NCI-H146 treated with DMSO at 0.1 percent for 48 hours (cell line): ENCODE data around the gene DSCAML1.
"Not testable (repeated sequence)": the region's sequence is repeated elsewhere in the genome, so short reads cannot be mapped to it uniquely, and the experiment has no call there.

ENCODE experiments used
- DNase-seq: peaks from one replicate; lab custom pipeline; 2025; ENCODE audit not compliant: unreplicated experiment; lab: John Stamatoyannopoulos, UW

The DSCAML1 gene

GRCh38 chr11:117819096-117820040 lies 22.4 kb upstream of the DSCAML1 start:
- peak; percentile 53 for DNase-seq

- no peak for DNase-seq
These were observed 21.2 kb upstream of the DSCAML1 start for GRCh38 chr11:117818041-117818873.

GRCh38 chr11:117817368-117818040 lies 20.5 kb upstream of the DSCAML1 start:
- DNase-seq = peak; percentile 64

- no peak for DNase-seq
These were observed 19.9 kb upstream of the DSCAML1 start for GRCh38 chr11:117816846-117817367.

GRCh38 chr11:117816151-117816741 lies 19.2 kb upstream of the DSCAML1 start:
- DNase-seq = peak; percentile 48

- DNase-seq = no peak
These were observed 18.3 kb upstream of the DSCAML1 start for GRCh38 chr11:117815262-117815803.

- peak; percentile 90 for DNase-seq
These were observed 17.8 kb upstream of the DSCAML1 start for GRCh38 chr11:117814766-117815261.

DNA sequence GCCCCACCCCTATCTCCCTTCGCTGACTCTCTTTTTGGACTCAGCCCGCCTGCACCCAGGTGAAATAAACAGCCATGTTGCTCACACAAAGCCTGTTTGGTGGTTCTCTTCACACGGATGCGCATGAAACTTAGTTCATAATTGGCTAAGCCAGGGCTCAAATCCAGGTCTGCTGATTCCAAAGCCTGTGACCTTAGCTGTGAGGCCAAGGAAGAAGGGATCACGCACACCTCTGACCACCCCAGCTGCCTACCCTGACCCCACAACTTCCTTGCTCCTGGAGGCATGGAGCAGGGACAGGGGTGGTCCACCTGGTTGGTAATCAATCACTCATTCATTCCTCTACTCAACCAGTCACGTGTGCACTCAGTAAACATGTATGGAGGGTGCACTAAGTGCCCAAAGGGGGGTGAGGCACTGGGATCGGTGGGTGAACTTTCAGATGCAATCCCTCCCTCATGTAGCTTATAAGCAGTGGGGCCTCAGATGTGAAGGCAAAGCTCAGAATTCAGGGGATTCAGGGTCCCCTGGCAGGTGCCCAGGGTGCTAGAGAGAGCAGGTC lies 17.3 kb upstream of the DSCAML1 start:
- no peak for DNase-seq

- not testable (repeated sequence) for DNase-seq
These were observed 13.0 kb upstream of the DSCAML1 start for GRCh38 chr11:117810056-117810451.

- peak; percentile 59 for DNase-seq
These were observed 12.4 kb upstream of the DSCAML1 start for GRCh38 chr11:117809236-117810055.

- DNase-seq = no peak
These were observed 11.8 kb upstream of the DSCAML1 start for GRCh38 chr11:117808784-117809183.

DNA sequence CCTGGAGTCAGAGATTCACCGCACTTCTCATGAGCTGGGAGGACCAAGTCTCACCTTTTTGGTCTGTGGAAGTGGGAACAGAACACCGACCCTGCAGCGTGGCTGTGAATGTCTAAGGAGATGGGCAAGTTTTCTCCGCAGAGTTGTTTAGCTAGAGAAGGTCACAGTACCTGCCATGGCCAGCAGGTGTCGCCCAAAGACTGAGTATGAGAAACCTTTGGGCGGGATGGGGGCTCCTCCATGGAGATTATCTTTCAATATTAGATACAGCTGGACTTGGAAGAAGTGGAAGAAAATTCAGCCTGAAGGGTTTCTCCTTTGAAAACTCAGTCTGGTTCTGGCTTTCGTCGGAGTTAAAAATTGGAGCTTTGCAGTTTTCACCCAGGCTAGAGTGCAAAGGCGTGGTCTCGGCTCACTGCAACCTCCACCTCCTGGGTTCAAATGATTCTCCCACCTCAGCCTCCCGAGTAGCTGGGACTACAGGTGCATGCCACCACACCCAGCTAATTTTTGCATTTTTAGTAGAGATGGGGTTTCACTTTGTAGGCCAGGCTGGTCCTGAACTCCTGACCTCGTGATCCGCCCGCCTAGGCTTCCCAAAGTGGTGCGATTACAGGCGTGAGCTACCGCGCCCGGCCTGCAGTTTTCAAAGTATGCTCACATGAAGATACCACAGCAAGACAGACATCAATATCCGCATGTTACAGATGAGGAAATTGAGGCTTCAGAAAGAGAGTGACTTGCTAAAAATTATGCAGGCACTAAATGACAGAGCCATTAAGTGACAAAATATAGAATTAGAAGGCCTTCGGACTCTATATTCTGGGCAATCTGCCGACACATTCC lies 10.7 kb upstream of the DSCAML1 start:
- DNase-seq = peak; percentile 33

DNA sequence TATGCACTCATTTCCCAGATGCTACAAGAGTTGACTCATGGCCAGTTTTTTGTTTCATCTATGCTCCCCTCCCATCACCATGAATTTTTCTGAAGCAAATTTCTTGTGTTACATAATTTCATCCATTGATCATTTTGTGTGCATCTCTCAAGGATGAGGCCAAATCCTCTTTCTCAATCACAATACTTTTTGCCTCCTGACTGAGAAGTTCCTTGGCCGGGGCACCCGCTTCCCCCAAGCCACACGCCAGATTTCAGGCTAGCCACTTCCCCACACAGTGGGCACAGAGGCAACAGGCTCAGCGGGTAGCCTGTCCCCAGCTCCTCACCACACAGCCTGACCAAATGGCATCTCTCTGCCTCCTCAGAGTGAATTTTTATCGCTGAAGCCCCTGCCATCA lies 9.8 kb upstream of the DSCAML1 start:
- no peak for DNase-seq

GRCh38 chr11:117805045-117805444 lies 8.0 kb upstream of the DSCAML1 start:
- no peak for DNase-seq

GRCh38 chr11:117803896-117804295 lies 6.9 kb upstream of the DSCAML1 start:
- no peak for DNase-seq

- DNase-seq = no peak
These were observed 2.6 kb upstream of the DSCAML1 start for GRCh38 chr11:117799634-117800033.

DNA sequence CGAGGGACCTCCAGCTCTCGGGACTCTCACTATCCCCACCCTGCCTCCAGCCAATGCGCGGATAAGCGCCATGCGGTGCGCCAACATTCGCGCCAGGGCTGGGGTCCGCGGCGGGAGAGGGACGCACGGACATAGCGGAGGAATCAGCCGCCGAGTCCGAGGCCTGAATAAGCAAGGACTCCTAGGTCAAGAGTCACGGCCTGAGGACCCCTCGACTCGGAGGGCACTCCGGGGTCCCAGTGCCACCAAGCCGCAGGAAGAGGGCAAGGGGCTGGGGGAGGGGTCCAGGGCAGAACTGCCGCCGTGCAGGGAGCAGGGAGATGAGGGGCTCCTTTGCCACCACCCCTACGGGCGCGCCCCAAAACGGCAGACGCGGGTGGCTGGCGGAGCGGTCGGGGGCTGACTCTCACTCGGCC lies 552 bp downstream of the DSCAML1 start:
- no peak for DNase-seq
